ENCODE results near the gene DCC. TPM values are rescaled to one million over a fixed set of nuclear protein-coding genes. Genes with fewer than 3 reads are reported as not detected.

DCC gene
- total and polyA plus RNA-seq, 4 donors = 0.16 to 5.3 (median 2.5) TPM

GRCh38 chr18:52995875-52996274 is 655.9 kb downstream of the DCC start:
- TF ChIP-seq, protein P1, sequence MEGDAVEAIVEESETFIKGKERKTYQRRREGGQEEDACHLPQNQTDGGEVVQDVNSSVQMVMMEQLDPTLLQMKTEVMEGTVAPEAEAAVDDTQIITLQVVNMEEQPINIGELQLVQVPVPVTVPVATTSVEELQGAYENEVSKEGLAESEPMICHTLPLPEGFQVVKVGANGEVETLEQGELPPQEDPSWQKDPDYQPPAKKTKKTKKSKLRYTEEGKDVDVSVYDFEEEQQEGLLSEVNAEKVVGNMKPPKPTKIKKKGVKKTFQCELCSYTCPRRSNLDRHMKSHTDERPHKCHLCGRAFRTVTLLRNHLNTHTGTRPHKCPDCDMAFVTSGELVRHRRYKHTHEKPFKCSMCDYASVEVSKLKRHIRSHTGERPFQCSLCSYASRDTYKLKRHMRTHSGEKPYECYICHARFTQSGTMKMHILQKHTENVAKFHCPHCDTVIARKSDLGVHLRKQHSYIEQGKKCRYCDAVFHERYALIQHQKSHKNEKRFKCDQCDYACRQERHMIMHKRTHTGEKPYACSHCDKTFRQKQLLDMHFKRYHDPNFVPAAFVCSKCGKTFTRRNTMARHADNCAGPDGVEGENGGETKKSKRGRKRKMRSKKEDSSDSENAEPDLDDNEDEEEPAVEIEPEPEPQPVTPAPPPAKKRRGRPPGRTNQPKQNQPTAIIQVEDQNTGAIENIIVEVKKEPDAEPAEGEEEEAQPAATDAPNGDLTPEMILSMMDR (IDR thresholded peaks at IDR 0.05; ENCODE audit: control extremely low read depth, extremely low read depth) = no peak

GRCh38 chr18:52999633-53000032 is 659.6 kb downstream of the DCC start:
- Histone ChIP-seq H3K9me3 (ENCODE audit: control insufficient read depth in 4 of 4, insufficient read depth in 3 of 4, low read length in 3 of 4) (no peaks in the 10 kb centered on the region), H3K27me3 (ENCODE audit: control insufficient read depth in 3 of 3, insufficient read depth in 3 of 3, low read length in 2 of 3) (no peaks in the 10 kb centered on the region), H3K4me3 (no peak overlapping the region), H3K4me1 (ENCODE audit: control insufficient read depth in 5 of 5, insufficient read depth in 5 of 5, low read length in 5 of 5) (no peaks in the 10 kb centered on the region), H3K9ac (ENCODE audit: insufficient read depth in 1 of 2, low read length in 2 of 2) (no peak overlapping the region), H3K27ac (ENCODE audit: low read depth in 1 of 2, low read length in 1 of 2) (no peak overlapping the region), H3K36me3 (ENCODE audit: control insufficient read depth in 4 of 4, insufficient read depth in 4 of 4, low read length in 4 of 4) (no peaks in the 10 kb centered on the region)
- 89 to 91% methylated on average over 2 of the region's 2 CpGs for WGBS, 2 donors
- no peak for DNase-seq
- TF ChIP-seq, protein P1 (IDR thresholded peaks at IDR 0.05; ENCODE audit: control extremely low read depth, extremely low read depth) = no peak
- ATAC-seq (ENCODE audit: insufficient read depth, low FRiP score) = no peak

More at GRCh38 chr18:52995875-52996274, 655.9 kb downstream of the DCC start:
- ATAC-seq (ENCODE audit: insufficient read depth, low FRiP score) (no peak), DNase-seq (peak in 2 of 3 donors; percentile 14 to 19)
- WGBS, 2 donors = 57 to 78% methylated on average over 4 of the region's 4 CpGs
- Histone ChIP-seq H3K27me3 (ENCODE audit: control insufficient read depth in 3 of 3, insufficient read depth in 3 of 3, low read length in 2 of 3) (no peaks in the 10 kb centered on the region), H3K9ac (ENCODE audit: insufficient read depth in 1 of 2, low read length in 2 of 2) (no peak overlapping the region), H3K4me1 (ENCODE audit: control insufficient read depth in 5 of 5, insufficient read depth in 5 of 5, low read length in 5 of 5) (no peaks in the 10 kb centered on the region), H3K9me3 (ENCODE audit: control insufficient read depth in 4 of 4, insufficient read depth in 3 of 4, low read length in 3 of 4) (no peaks in the 10 kb centered on the region), H3K4me3 (no peak overlapping the region), H3K36me3 (ENCODE audit: control insufficient read depth in 4 of 4, insufficient read depth in 4 of 4, low read length in 4 of 4) (no peaks in the 10 kb centered on the region), H3K27ac (ENCODE audit: low read depth in 1 of 2, low read length in 1 of 2) (no peak overlapping the region)

GRCh38 chr18:53004798-53005197 is 664.8 kb downstream of the DCC start:
- ATAC-seq (ENCODE audit: insufficient read depth, low FRiP score) = no peak
- Histone ChIP-seq H3K27ac (ENCODE audit: low read depth in 1 of 2, low read length in 1 of 2) (no peak overlapping the region), H3K27me3 (ENCODE audit: control insufficient read depth in 3 of 3, insufficient read depth in 3 of 3, low read length in 2 of 3) (no peaks in the 10 kb centered on the region), H3K9me3 (ENCODE audit: control insufficient read depth in 4 of 4, insufficient read depth in 3 of 4, low read length in 3 of 4) (no peaks in the 10 kb centered on the region), H3K4me1 (ENCODE audit: control insufficient read depth in 5 of 5, insufficient read depth in 5 of 5, low read length in 5 of 5) (no peaks in the 10 kb centered on the region), H3K36me3 (ENCODE audit: control insufficient read depth in 4 of 4, insufficient read depth in 4 of 4, low read length in 4 of 4) (no peaks in the 10 kb centered on the region), H3K4me3 (no peak overlapping the region), H3K9ac (ENCODE audit: insufficient read depth in 1 of 2, low read length in 2 of 2) (no peak overlapping the region)
- TF ChIP-seq, protein P1 (IDR thresholded peaks at IDR 0.05; ENCODE audit: control extremely low read depth, extremely low read depth) = no peak
- DNase-seq = no peak
- 44 to 51% methylated on average over 1 of the region's 1 CpG for WGBS, 2 donors

DNA sequence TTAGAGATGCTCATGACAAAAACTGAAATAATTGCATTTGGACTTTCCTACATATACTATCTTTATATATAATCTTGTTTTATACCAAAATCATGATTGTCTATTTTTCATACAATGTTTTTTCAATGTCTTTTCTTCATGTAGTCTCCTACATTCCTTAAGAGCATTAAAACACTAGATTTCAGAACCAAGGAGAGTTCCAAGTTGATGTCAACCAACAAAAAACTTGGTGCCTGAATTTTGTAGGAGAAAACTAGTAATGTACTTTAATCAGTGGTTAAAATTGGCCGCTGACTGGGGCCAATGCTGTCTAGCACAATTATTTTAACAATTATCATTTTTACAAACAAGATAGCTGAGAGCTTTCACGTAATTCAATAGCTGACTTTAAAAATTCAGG is 678.8 kb downstream of the DCC start:
- no peaks in the 10 kb centered on the region for H3K4me1 ChIP-seq (ENCODE audit: control insufficient read depth in 5 of 5, insufficient read depth in 5 of 5, low read length in 5 of 5)

More for the DNA sequence above, 678.8 kb downstream of the DCC start:
- no peaks in the 10 kb centered on the region for H3K27me3 ChIP-seq (ENCODE audit: control insufficient read depth in 3 of 3, insufficient read depth in 3 of 3, low read length in 2 of 3)
- no peaks in the 10 kb centered on the region for H3K36me3 ChIP-seq (ENCODE audit: control insufficient read depth in 4 of 4, insufficient read depth in 4 of 4, low read length in 4 of 4)
- WGBS, 2 donors = 66 to 68% methylated on average over 2 of the region's 2 CpGs
- no peak for ATAC-seq (ENCODE audit: insufficient read depth, low FRiP score)
- no peaks in the 10 kb centered on the region for H3K9me3 ChIP-seq (ENCODE audit: control insufficient read depth in 4 of 4, insufficient read depth in 3 of 4, low read length in 3 of 4)
- TF ChIP-seq, protein P1 (IDR thresholded peaks at IDR 0.05; ENCODE audit: control extremely low read depth, extremely low read depth) = no peak
- no peak overlapping the region for H3K27ac ChIP-seq (ENCODE audit: low read depth in 1 of 2, low read length in 1 of 2)
- no peak overlapping the region for H3K4me3 ChIP-seq
- no peak overlapping the region for H3K9ac ChIP-seq (ENCODE audit: insufficient read depth in 1 of 2, low read length in 2 of 2)
- peak in 2 of 3 donors; percentile 5 to 58 for DNase-seq

All from lung (tissue), 12 donors.